ENCODE data around the gene ENG. TPM values are rescaled to one million over a fixed set of nuclear protein-coding genes. Genes with fewer than 3 reads are reported as not detected.

ENG gene
- total and polyA plus RNA-seq, 2 of the 8 experiments (the other 6 are each of a cell fraction or from before 2014, with no cell fraction given): 1.8 to 4.4 TPM

GRCh38 chr9:127895811-127896210 lies 41.4 kb upstream of the ENG start:
- Histone ChIP-seq H3K4ac (replicated peaks; ENCODE audit: insufficient read length, low read depth, low read length) (no peak overlapping the region), H3K79me1 (ENCODE audit: low read depth, low read length) (peaks cover 12% of the 10 kb centered on the region), H3K9me3 (ENCODE audit: insufficient read depth in 2 of 2, low read depth in 1 of 2, low read length in 1 of 2) (no peaks in the 10 kb centered on the region), H4K20me1 (replicated peaks in 1 of 2; ENCODE audit: control insufficient read depth in 1 of 2, insufficient read depth in 2 of 2, low read length in 2 of 2) (peaks cover 5 to 13% of the 10 kb centered on the region in 2 experiments), H3K56ac (replicated peaks; ENCODE audit: insufficient read length, low read depth, low read length) (no peak overlapping the region), H3K4me2 (ENCODE audit: insufficient read depth in 1 of 2, low read depth in 2 of 2, low read length in 2 of 2) (no peak overlapping the region), H4K5ac (ENCODE audit: insufficient read length, low read depth, low read length) (no peak overlapping the region), H3K23ac (ENCODE audit: insufficient read length) (no peak overlapping the region), H3K4me3 (ENCODE audit: extremely low read depth in 1 of 4, insufficient read depth in 2 of 4, low read depth in 3 of 4, low read length in 4 of 4) (no peak overlapping the region), H2AK5ac (ENCODE audit: low read depth, low read length) (no peak overlapping the region), H2BK20ac (ENCODE audit: low read length) (no peak overlapping the region), H3K23me2 (ENCODE audit: low read depth, low read length) (peaks cover 5% of the 10 kb centered on the region; the same call in 1 of the 2 replicates), H4K91ac (replicated peaks; ENCODE audit: insufficient read length, low read length) (no peak overlapping the region), H3K18ac (ENCODE audit: extremely low read depth, low read length) (no peak overlapping the region), H3K27me3 (replicated peaks in 1 of 4; ENCODE audit: control insufficient read depth in 3 of 4, extremely low read depth in 1 of 4, insufficient read depth in 3 of 4, low read length in 3 of 4) (no peaks in the 10 kb centered on the region), H3K36me3 (ENCODE audit: control insufficient read depth in 2 of 4, insufficient read depth in 4 of 4, low read length in 3 of 4) (peaks cover 23 to 41% (median 32%) of the 10 kb centered on the region in 4 experiments), H3K14ac (ENCODE audit: insufficient read length) (no peak overlapping the region), H3K79me2 (ENCODE audit: control insufficient read depth in 1 of 2, insufficient read depth in 2 of 2, low read length in 2 of 2) (peaks cover 0 to 4% of the 10 kb centered on the region in 2 experiments; a peak in 1 of 4 replicates), H3K27ac (ENCODE audit: low read depth, low read length) (no peak overlapping the region), H2BK15ac (ENCODE audit: low read length) (no peak overlapping the region), H4K8ac (ENCODE audit: extremely low read depth, insufficient read depth, low read length) (no peak overlapping the region; the same call in 1 of the 2 replicates), H2BK120ac (replicated peaks; ENCODE audit: low read depth, low read length) (no peak overlapping the region), H2AFZ (ENCODE audit: low read length) (no peak overlapping the region), H3K4me1 (replicated peaks in 1 of 4; ENCODE audit: control insufficient read depth in 3 of 4, insufficient read depth in 4 of 4, low read length in 3 of 4) (peaks cover 0 to 28% (median 16%) of the 10 kb centered on the region in 4 experiments; a peak in 6 of 7 replicates), H2BK5ac (ENCODE audit: low read depth, low read length) (no peak overlapping the region), H2BK12ac (ENCODE audit: low read depth, low read length) (no peak overlapping the region), H3K9ac (replicated peaks in 1 of 4; ENCODE audit: extremely low read depth in 1 of 4, low read depth in 3 of 4, low read length in 3 of 4) (no peak overlapping the region)
- 85% methylated on average over 8 of the region's 8 CpGs; no CpG with 5 or more reads in 1 of the 2 experiments for WGBS, 2 experiments (ENCODE audit: extremely low coverage in 1 of 2, insufficient coverage in 1 of 2, insufficient read length in 1 of 2, insufficient replicate concordance in 2 of 2, low coverage in 1 of 2, low lambda C conversion rate in 2 of 2, missing lambda C conversion rate in 1 of 2)
- CTCF ChIA-PET (ENCODE audit: partially characterized antibody): interaction anchor here (1.1 to 2.1 kb wide), 4 partner anchors 10 to 177 kb away, joined by 3 to 8 read pairs (median 4); no protein-coding TSS in a partner anchor
- no peak for TF ChIP-seq NANOG (IDR thresholded peaks at IDR 0.05; ENCODE audit: insufficient read depth, low read depth, low read length, poor library complexity, severe bottlenecking)
- no peak for TF ChIP-seq RNF2 (IDR thresholded peaks at IDR 0.05; ENCODE audit: borderline replicate concordance, low read depth, low read length, missing control alignments, poor library complexity, severe bottlenecking)
- TF ChIP-seq SUZ12 (IDR thresholded peaks at IDR 0.05; ENCODE audit: low read length): no peak
- no peak for TF ChIP-seq TAF1 (IDR thresholded peaks at IDR 0.05; ENCODE audit: low read depth, low read length)
- no peak for TF ChIP-seq PHF8 (conservative IDR thresholded peaks at IDR 0.05; ENCODE audit: low read depth, low read length)
- TF ChIP-seq YY1 (IDR thresholded peaks at IDR 0.05; ENCODE audit: low read depth, low read length): no peak
- TF ChIP-seq ASH2L (IDR thresholded peaks at IDR 0.05; ENCODE audit: low read length): no peak
- no peak for TF ChIP-seq JUND (IDR thresholded peaks at IDR 0.05; ENCODE audit: low read length)
- no peak for TF ChIP-seq NRF1 (IDR thresholded peaks at IDR 0.05; ENCODE audit: low read depth, low read length)
- no peak for TF ChIP-seq TCF12 (IDR thresholded peaks at IDR 0.05; ENCODE audit: low read depth, low read length)
- TF ChIP-seq TAF7 (optimal IDR thresholded peaks at IDR 0.05; ENCODE audit: borderline replicate concordance, low read depth, low read length): no peak
- no peak for TF ChIP-seq CBX8 (IDR thresholded peaks at IDR 0.05; ENCODE audit: borderline replicate concordance, low read depth, low read length)
- DNase-seq (ENCODE audit: low read depth in 1 of 2, low spot score in 2 of 2): no peak
- POLR2A ChIA-PET (ENCODE audit: partially characterized antibody): interaction anchor here (1.0 to 10.1 kb wide), 3 partner anchors 13 to 103 kb away, joined by 3 to 91 read pairs (median 3); no protein-coding TSS in a partner anchor
- no peak for FAIRE-seq
